GM20000 (cell line): Measurements from ENCODE around the gene HCN1.

Source experiments
- DNase-seq: peaks from one replicate; pipeline ENCODE4 v3.0.0; 2012; ENCODE audit warnings: low spot score
- CTCF ChIP-seq: IDR thresholded peaks from 2 replicates; pipeline ENCODE4 v1.5.1; 2012; ENCODE audit warnings: mild to moderate bottlenecking, control low read depth; ENCODE audit errors: extremely low read depth, missing control alignments

The HCN1 gene

GRCh38 chr5:45284436-45284835, 411.7 kb downstream of the HCN1 start:
- TF ChIP-seq CTCF, result no peak
- DNase-seq, result no peak

- DNase-seq, result no peak
- TF ChIP-seq CTCF, result no peak
Measured at GRCh38 chr5:45281081-45281480, 415.1 kb downstream of the HCN1 start.

- no peak for TF ChIP-seq CTCF
- DNase-seq, result no peak
Measured at GRCh38 chr5:45279109-45279508, 417.1 kb downstream of the HCN1 start.

GRCh38 chr5:45277860-45278259, 418.3 kb downstream of the HCN1 start:
- TF ChIP-seq CTCF, result no peak
- no peak for DNase-seq

GRCh38 chr5:45274241-45274640, 421.9 kb downstream of the HCN1 start:
- no peak for DNase-seq
- no peak for TF ChIP-seq CTCF

GRCh38 chr5:45271626-45272025, 424.6 kb downstream of the HCN1 start:
- no peak for TF ChIP-seq CTCF

GRCh38 chr5:45264447-45264846, 431.7 kb downstream of the HCN1 start:
- no peak for TF ChIP-seq CTCF
- DNase-seq, result no peak

More at GRCh38 chr5:45271626-45272025, 424.6 kb downstream of the HCN1 start:
- no peak for DNase-seq
